IPS-20b (cell line): ENCODE data around the gene KNTC1.

Experiments
- H3K27ac ChIP-seq: one replicate; pipeline ENCODE4 v1.5.1; 2013; ENCODE audit warnings: low read length
- H3K27me3 ChIP-seq: 2 replicates; pipeline ENCODE4 v1.6.1; 2013; ENCODE audit warnings: mild to moderate bottlenecking, low read length, inconsistent platforms; ENCODE audit not compliant: insufficient read depth
- H3K36me3 ChIP-seq: 2 replicates; pipeline ENCODE4 v1.6.1; 2013; ENCODE audit warnings: low read depth, mild to moderate bottlenecking, inconsistent platforms, low read length, moderate library complexity; ENCODE audit not compliant: insufficient read depth
- H3K4me1 ChIP-seq: 2 replicates; pipeline ENCODE4 v1.6.1; 2013; ENCODE audit warnings: mild to moderate bottlenecking, control low read depth, inconsistent platforms, low read length, moderate library complexity; ENCODE audit not compliant: insufficient read depth
- H3K4me3 ChIP-seq: 2 replicates; pipeline ENCODE4 v1.5.1; 2013; ENCODE audit warnings: mild to moderate bottlenecking, low read length, inconsistent platforms
- H3K9ac ChIP-seq: 2 replicates; pipeline ENCODE4 v1.6.1; 2013; ENCODE audit warnings: low read depth, mild to moderate bottlenecking, inconsistent platforms, low read length, moderate library complexity
- H3K9me3 ChIP-seq: 2 replicates; pipeline ENCODE4 v1.6.1; 2013; ENCODE audit warnings: mild to moderate bottlenecking, low read depth, low read length, inconsistent platforms; ENCODE audit not compliant: insufficient read depth

KNTC1 gene

DNA sequence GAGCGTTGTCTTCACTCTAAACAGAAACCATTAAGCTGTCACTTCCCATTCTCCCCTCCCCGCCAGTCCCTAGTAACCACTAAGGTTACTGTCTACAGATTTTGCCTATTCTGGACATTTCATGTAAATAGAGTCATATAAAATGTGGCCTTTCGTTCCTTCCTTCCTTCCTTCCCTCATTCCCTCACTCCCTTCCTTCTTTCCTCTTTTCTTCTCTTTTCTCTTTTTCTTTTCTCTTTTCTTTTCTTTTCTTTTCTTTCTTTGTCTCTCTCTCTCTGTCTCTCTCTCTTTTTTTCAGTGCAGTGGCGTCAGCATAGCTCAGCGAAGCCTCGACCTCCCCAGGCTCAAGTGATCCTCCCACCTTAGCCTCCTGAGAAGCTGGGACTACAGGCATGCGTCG is 138.3 kb downstream of the KNTC1 start:
- no peaks in the 10 kb centered on the region for H3K4me1 ChIP-seq
- no peaks in the 10 kb centered on the region for H3K9me3 ChIP-seq
- no peaks in the 10 kb centered on the region for H3K27me3 ChIP-seq
- H3K4me3 ChIP-seq: no peak overlapping the region
- H3K27ac ChIP-seq: no peak overlapping the region
- no peak overlapping the region for H3K9ac ChIP-seq
- H3K36me3 ChIP-seq: no peaks in the 10 kb centered on the region

DNA sequence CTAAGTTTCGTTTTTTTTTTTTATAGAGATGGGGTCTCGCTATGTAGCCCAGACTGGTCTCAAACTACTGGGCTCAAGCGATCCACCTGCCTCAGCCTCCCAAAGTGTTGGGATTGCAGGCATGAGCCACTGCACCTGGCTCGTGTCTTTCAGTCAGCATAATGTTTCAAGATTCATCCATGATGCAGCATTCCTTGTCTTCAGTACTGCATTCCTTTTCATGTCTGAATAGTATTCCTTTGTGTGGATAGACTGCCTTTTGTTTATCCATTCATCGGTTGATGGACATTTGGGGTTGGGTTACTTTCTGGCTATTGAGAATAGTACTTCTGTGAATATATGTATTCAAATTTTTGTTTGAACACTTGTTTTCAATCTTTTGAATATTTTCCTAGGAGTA is 138.7 kb downstream of the KNTC1 start:
- Histone ChIP-seq H3K27ac (no peak overlapping the region), H3K9ac (no peak overlapping the region), H3K4me1 (no peaks in the 10 kb centered on the region), H3K4me3 (no peak overlapping the region), H3K27me3 (no peaks in the 10 kb centered on the region), H3K9me3 (no peaks in the 10 kb centered on the region), H3K36me3 (no peaks in the 10 kb centered on the region)

- no peaks in the 10 kb centered on the region for H3K9me3 ChIP-seq
- no peak overlapping the region for H3K4me3 ChIP-seq
- no peaks in the 10 kb centered on the region for H3K36me3 ChIP-seq
- no peak overlapping the region for H3K27ac ChIP-seq
- peaks cover 5% of the 10 kb centered on the region; the same call in 1 of the 2 replicates for H3K4me1 ChIP-seq
- H3K9ac ChIP-seq: no peak overlapping the region
- no peaks in the 10 kb centered on the region for H3K27me3 ChIP-seq
These were observed 141.2 kb downstream of the KNTC1 start for GRCh38 chr12:122668268-122668667.

- no peak overlapping the region for H3K4me3 ChIP-seq
- no peak overlapping the region for H3K9ac ChIP-seq
- no peaks in the 10 kb centered on the region for H3K36me3 ChIP-seq
- H3K9me3 ChIP-seq: no peaks in the 10 kb centered on the region
- no peak overlapping the region for H3K27ac ChIP-seq
- H3K4me1 ChIP-seq: peaks cover 5% of the 10 kb centered on the region; the same call in 1 of the 2 replicates
- H3K27me3 ChIP-seq: no peaks in the 10 kb centered on the region
These were observed 142.5 kb downstream of the KNTC1 start for GRCh38 chr12:122669397-122670070.

GRCh38 chr12:122672515-122672914 is 145.5 kb downstream of the KNTC1 start:
- Histone ChIP-seq H3K4me3 (no peak overlapping the region), H3K27me3 (no peaks in the 10 kb centered on the region), H3K9ac (no peak overlapping the region), H3K4me1 (peaks cover 5% of the 10 kb centered on the region; the same call in 1 of the 2 replicates), H3K27ac (no peak overlapping the region), H3K36me3 (no peaks in the 10 kb centered on the region), H3K9me3 (no peaks in the 10 kb centered on the region)
